ENCODE data around the gene RNF7.

RNF7 gene

DNA sequence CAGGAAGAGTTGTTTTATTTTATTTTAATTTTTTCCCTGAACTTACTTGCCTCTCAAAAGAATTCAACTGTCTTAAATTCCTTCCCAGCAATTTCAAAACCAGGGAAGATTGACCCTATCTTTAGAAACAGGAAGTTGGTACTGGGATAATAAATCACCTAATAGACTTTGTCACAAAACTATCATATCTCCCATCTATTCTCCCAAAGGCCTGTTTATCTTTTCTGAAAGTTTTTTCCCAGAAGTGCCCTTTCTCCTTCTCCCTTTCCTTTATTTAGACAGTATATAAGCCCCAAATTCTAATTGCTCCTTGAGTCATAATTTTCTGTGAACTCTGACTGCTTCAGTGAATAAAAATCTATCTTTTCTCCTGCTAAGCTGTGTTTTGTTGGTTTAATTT lies 2.9 kb upstream of the RNF7 start:
- Histone ChIP-seq H3K79me2 (ENCODE audit: control insufficient read depth, low read length) (peaks cover 21% of the 10 kb centered on the region), H4K20me1 (ENCODE audit: control insufficient read depth, insufficient read depth, low read depth, low read length) (0 out of 2 replicates have a peak, but pooled peaks cover 5% of the 10 kb centered on the region), H3K4me3 (ENCODE audit: low read length) (no peak overlapping the region), H3K36me3 (ENCODE audit: control insufficient read depth, low read length) (peaks cover 14% of the 10 kb centered on the region), H3K9me2 (replicated peaks; ENCODE audit: control insufficient read depth, low read length) (no peaks in the 10 kb centered on the region), H3K4me1 (ENCODE audit: control insufficient read depth, low read length) (peaks cover 27% of the 10 kb centered on the region), H3F3A (ENCODE audit: control insufficient read depth, insufficient read depth) (peaks cover 6% of the 10 kb centered on the region; the same call in 1 of the 2 replicates), H3K4me2 (ENCODE audit: low read length) (no peak overlapping the region), H3K27me3 (ENCODE audit: control insufficient read depth, low read length) (no peaks in the 10 kb centered on the region), H3K27ac (ENCODE audit: low read depth, low read length) (no peak overlapping the region), H3K9me3 (ENCODE audit: control insufficient read depth, insufficient read depth, low read length) (no peaks in the 10 kb centered on the region)
- TF ChIP-seq, protein P1, sequence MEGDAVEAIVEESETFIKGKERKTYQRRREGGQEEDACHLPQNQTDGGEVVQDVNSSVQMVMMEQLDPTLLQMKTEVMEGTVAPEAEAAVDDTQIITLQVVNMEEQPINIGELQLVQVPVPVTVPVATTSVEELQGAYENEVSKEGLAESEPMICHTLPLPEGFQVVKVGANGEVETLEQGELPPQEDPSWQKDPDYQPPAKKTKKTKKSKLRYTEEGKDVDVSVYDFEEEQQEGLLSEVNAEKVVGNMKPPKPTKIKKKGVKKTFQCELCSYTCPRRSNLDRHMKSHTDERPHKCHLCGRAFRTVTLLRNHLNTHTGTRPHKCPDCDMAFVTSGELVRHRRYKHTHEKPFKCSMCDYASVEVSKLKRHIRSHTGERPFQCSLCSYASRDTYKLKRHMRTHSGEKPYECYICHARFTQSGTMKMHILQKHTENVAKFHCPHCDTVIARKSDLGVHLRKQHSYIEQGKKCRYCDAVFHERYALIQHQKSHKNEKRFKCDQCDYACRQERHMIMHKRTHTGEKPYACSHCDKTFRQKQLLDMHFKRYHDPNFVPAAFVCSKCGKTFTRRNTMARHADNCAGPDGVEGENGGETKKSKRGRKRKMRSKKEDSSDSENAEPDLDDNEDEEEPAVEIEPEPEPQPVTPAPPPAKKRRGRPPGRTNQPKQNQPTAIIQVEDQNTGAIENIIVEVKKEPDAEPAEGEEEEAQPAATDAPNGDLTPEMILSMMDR (IDR thresholded peaks at IDR 0.05; ENCODE audit: low read depth, low read length, poor library complexity, severe bottlenecking), result no peak
- no peak for TF ChIP-seq EZH2phosphoT487 (IDR thresholded peaks at IDR 0.05; ENCODE audit: borderline replicate concordance, low read length)

DNA sequence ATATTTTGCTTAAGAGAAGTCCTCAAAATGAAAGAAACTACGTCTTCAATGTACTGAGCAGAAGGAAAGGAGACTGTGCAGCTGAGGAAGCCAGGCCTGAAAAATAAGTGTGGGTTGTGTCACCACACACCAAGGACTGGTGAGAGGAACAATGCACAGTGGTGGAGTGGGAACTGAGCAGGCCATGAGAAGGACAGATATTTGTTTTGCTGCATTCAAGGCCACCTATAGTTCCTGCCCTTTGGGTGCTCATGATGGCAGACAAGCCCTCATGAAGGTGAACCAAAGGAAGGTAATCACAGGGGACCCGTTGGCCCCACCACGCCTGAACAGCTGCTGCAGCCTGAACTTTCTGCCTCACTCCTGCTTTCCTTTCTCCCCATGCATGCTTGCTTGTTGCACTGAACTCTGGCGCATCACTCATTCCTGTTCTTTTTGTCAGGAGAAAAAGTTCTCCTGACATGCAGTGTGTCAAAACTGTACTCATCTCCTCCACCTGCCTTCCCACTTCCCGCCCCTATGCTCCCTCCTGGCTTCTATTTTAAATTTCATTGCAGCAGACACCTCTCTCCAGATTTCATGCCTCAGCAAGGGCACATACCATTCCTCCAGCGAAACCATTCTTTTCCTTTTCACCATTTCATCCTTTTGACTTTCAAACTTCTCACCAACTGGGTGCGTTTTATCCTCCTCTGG lies 2.2 kb upstream of the RNF7 start:
- Histone ChIP-seq H3K4me2 (ENCODE audit: low read length) (no peak overlapping the region), H3K36me3 (ENCODE audit: control insufficient read depth, low read length) (peaks cover 20% of the 10 kb centered on the region), H3K79me2 (ENCODE audit: control insufficient read depth, low read length) (peaks cover 28% of the 10 kb centered on the region), H3F3A (ENCODE audit: control insufficient read depth, insufficient read depth) (peaks cover 6% of the 10 kb centered on the region; the same call in 1 of the 2 replicates), H3K9me3 (ENCODE audit: control insufficient read depth, insufficient read depth, low read length) (no peaks in the 10 kb centered on the region), H3K27me3 (ENCODE audit: control insufficient read depth, low read length) (no peaks in the 10 kb centered on the region), H4K20me1 (ENCODE audit: control insufficient read depth, insufficient read depth, low read depth, low read length) (peaks cover 5% of the 10 kb centered on the region; the same call in 1 of the 2 replicates), H3K4me3 (ENCODE audit: low read length) (no peak overlapping the region), H3K4me1 (ENCODE audit: control insufficient read depth, low read length) (peaks cover 35% of the 10 kb centered on the region), H3K9me2 (replicated peaks; ENCODE audit: control insufficient read depth, low read length) (no peaks in the 10 kb centered on the region), H3K27ac (ENCODE audit: low read depth, low read length) (no peak overlapping the region)
- TF ChIP-seq, protein P1 (IDR thresholded peaks at IDR 0.05; ENCODE audit: low read depth, low read length, poor library complexity, severe bottlenecking), result no peak
- no peak for TF ChIP-seq EZH2phosphoT487 (IDR thresholded peaks at IDR 0.05; ENCODE audit: borderline replicate concordance, low read length)

DNA sequence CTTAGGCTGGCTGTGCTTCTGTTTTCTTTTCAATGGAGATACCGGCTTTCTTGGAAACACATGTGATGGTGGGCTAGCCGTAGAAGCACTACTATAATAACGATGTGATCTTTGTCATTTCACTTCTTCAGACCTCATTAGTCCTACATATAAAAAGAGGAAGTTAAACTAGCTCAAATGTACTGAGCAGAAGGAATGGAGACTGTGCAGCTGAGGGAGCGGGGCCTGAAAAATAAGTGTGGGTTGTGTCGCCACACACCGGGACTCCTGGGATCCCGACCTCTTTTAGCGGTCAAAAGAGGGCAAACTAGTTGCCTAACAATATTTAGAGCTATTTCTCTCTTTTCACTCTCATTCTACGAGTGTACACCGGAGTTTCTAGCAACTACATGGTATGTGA lies 1.0 kb upstream of the RNF7 start:
- H3K4me1 ChIP-seq (ENCODE audit: control insufficient read depth, low read length), result peaks cover 40% of the 10 kb centered on the region
- H3F3A ChIP-seq (ENCODE audit: control insufficient read depth, insufficient read depth), result peaks cover 6% of the 10 kb centered on the region; the same call in 1 of the 2 replicates
- H3K36me3 ChIP-seq (ENCODE audit: control insufficient read depth, low read length), result peaks cover 26% of the 10 kb centered on the region
- H4K20me1 ChIP-seq (ENCODE audit: control insufficient read depth, insufficient read depth, low read depth, low read length), result peaks cover 5% of the 10 kb centered on the region; the same call in 1 of the 2 replicates
- H3K27ac ChIP-seq (ENCODE audit: low read depth, low read length), result peak overlapping the region; percentile 58
- H3K4me3 ChIP-seq (ENCODE audit: low read length), result peak overlapping the region; percentile 44
- H3K4me2 ChIP-seq (ENCODE audit: low read length), result peak overlapping the region; percentile 73
- TF ChIP-seq EZH2phosphoT487 (IDR thresholded peaks at IDR 0.05; ENCODE audit: borderline replicate concordance, low read length), result no peak
- TF ChIP-seq, protein P1 (IDR thresholded peaks at IDR 0.05; ENCODE audit: low read depth, low read length, poor library complexity, severe bottlenecking), result no peak
- H3K9me3 ChIP-seq (ENCODE audit: control insufficient read depth, insufficient read depth, low read length), result no peaks in the 10 kb centered on the region
- no peaks in the 10 kb centered on the region for H3K9me2 ChIP-seq (replicated peaks; ENCODE audit: control insufficient read depth, low read length)
- H3K79me2 ChIP-seq (ENCODE audit: control insufficient read depth, low read length), result peaks cover 40% of the 10 kb centered on the region
- H3K27me3 ChIP-seq (ENCODE audit: control insufficient read depth, low read length), result no peaks in the 10 kb centered on the region
